GM21737 (cell line): ENCODE measurements around the gene KCNQ1.

Experiments
- ATAC-seq: cut with Tn5 transposase; IDR thresholded peaks from one replicate; pipeline ENCODE4 v1.9.1; 2021; ENCODE audit warnings: mild to moderate bottlenecking, moderate library complexity; ENCODE audit not compliant: unreplicated experiment

The KCNQ1 gene

DNA sequence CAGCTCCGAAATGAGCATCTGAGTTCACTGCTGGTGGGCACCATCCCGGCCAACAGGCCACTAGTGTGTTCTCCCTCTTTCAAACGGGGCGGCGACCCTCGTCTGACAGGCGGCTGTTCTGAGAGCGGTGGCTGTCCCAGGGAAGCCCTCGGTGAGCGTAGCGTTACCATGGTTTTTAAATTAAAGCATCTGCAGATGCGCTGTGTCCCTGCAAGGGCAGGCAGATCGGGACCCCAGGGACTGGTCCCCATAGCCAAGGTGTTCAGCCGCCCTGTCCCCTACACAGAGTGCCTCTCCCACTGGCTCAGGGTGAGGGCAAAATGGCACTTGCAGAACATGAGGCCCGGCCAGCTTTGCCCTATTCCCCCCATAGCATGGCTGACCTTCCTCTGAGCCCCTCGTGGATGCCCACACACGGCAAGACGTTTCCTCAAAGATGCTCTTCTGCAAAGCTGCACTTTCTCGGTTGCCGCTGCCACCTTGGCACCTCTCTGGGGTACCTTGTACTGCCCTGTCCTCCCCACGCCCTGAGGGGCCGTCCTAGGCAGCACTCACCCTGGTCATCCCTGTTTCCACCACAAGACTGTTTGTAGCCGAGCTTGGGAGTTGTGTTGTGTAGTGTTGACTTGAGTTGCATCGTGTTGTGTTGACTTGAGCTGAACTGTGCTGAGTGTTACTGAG is 306.9 kb downstream of the KCNQ1 start:
- no peak for ATAC-seq

- ATAC-seq = no peak
Observed at GRCh38 chr11:2752204-2752770, 307.5 kb downstream of the KCNQ1 start.

GRCh38 chr11:2752923-2753322 is 308.1 kb downstream of the KCNQ1 start:
- no peak for ATAC-seq

DNA sequence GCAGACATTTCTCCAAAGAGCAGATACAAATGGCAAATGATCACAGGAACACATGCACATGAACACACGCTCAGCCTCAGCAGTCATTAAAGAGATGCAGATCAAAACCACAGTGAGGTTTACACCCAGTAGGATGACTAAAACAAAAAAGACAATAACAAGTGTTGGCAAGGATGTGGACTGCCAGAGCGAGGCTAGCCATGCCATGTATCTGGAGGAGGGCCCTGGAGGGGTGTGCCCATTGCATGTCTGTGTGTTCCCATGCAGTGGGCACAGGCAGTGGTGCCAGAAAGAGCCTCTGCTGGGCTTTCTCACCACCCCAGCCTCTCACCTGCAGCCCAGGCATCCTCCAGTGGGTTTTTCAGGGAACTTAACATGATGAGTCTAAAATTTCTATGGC is 309.2 kb downstream of the KCNQ1 start:
- ATAC-seq = no peak

- ATAC-seq = no peak
Observed at GRCh38 chr11:2755071-2755470, 310.3 kb downstream of the KCNQ1 start.

- no peak for ATAC-seq
Observed at GRCh38 chr11:2758751-2759150, 313.9 kb downstream of the KCNQ1 start.

- no peak for ATAC-seq
Observed at GRCh38 chr11:2759228-2760195, 314.7 kb downstream of the KCNQ1 start.

DNA sequence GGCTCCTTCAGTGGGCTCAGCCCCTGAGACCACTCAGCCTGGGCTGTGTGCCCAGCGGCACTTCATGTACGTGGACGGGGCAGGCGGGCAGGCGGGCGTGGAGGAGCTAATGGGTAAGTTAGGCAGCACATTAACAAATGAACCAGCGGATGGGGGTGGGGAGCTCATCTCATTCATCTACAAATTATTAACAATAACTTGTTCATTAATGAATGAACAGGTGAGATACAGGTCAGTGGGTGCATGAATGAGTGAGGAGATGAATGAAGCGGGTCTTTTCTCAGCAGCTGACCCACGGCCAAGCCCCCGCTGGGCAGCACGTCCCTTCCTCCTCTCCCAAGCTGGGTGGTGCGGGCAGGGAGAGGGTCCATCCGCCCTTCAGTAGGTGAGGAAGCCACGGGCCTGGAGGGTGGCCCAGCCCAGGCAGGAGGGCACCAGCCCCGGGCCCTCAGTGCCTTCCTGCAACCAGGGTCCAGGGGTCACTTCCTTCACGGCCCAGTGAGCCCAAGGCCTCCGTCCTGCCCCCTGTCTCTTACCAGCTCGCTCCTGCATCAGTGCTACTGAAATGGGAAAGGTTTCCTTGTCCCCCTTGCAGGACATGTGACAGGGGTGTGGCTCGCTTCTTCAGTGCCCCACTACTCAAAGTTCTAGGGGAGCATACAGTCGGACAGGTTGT is 315.5 kb downstream of the KCNQ1 start:
- no peak for ATAC-seq

GRCh38 chr11:2761131-2762030 is 316.6 kb downstream of the KCNQ1 start:
- ATAC-seq = no peak

DNA sequence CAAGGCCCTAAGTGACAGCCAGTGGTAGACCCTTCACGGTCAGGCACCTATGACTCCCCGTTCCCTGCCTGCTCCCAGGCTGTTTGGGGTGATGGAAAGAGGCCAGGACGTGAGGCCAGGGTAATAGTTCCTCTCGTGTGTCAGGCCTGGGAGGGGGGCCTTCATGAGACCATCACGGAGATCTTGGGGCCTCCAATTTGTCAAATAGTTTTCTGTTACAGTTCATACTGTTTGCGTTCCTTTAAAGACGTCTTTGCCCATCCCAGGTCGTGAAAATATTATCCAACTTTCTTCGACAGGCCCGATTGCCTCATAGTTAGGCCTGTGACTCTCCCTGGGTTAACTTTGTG is 317.2 kb downstream of the KCNQ1 start:
- no peak for ATAC-seq

DNA sequence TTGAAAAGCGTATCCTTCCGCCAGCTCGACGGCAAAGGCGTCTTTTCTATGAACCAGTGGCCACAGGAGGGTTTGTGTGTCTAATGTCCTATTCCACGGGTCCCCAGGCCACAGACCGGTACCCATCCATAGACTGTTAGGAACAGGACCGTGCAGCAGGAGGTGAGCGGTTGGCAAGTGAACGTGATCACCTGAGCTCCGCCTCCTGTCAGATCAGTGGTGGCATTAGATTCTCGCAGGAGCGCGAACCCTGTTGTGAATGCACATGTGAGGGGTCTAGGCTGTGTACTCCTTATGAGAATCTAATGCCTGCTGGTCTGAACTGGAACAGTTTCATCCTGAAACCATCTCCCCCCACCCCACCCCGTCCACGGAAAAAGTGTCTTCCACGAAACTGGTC is 317.6 kb downstream of the KCNQ1 start:
- no peak for ATAC-seq

DNA sequence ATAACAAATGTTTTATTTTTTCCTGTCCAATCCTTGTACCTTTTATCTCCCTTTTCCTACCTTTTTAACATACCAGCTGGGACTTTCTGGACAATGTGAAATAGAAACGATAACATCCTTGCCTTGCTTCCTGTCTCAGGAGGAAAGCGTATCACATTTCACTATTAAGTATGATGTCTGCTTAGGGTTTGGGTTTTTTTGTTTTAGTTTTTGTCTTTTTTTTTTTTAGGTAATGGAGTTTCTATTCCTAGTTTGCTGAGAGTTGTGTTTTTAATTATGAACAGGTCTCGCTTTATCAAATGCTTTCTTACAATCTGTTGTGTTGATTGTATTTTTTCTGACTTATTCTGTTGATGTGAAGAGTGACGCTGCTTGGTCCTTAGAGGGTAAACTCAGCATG is 319.2 kb downstream of the KCNQ1 start:
- ATAC-seq = no peak

DNA sequence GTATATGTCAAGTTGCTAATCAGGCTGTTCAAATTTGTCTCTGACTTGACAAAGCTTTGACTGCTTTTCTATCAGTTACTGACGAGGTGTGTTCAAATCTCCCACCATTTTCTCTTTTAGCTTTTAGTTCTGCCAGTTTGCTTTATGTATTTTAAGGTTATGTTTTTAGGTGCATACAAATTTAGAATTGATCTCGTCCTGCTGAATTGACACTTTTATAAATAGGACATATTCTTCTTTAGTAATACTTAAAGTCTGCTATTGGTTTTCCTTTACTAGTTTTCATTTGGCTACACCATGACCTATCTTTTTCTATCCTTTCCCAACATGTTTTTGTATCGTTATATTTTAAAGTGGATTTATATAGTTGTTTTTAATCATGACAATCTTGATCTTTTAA is 320.7 kb downstream of the KCNQ1 start:
- ATAC-seq = no peak

DNA sequence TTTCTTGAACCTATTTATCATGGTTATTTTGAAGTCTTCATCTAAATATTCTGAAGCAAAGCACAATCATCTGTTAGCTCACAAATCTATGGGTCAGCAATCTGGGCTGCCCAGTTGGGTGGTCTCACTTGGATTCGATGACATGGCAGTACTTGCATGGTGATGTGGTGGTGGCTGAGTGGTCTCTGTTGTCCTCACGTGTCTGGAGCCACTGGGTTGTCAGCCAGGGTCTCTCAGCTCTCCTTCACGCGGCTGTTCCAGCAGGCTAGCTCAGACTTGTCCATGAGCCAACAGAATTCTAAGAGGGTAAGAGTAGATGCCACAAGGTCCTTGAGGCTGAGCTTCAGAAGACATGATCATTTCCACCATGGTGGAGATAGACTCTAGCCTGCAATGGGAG is 321.4 kb downstream of the KCNQ1 start:
- no peak for ATAC-seq

- ATAC-seq = no peak
Observed at GRCh38 chr11:2767071-2767470, 322.3 kb downstream of the KCNQ1 start.

DNA sequence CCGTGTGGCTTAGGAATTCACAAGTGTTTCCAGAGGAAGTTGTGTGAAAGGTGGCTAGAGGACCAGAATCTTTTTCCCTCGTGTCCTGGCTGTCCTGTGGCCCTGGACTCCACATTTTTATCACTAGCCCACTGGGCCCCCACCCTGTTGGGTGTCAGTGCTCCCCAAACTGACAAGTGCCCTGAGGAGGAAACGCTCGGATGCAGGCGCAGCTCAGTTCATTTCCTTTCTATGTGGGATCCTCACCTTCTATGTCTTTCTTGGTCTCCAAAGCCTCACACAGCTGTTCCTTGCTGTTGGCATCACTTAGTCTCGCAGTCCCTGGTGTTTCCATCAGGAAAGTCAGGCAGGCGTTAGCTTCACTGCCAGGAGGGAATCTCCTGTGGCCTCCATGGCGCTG is 323.0 kb downstream of the KCNQ1 start:
- no peak for ATAC-seq

DNA sequence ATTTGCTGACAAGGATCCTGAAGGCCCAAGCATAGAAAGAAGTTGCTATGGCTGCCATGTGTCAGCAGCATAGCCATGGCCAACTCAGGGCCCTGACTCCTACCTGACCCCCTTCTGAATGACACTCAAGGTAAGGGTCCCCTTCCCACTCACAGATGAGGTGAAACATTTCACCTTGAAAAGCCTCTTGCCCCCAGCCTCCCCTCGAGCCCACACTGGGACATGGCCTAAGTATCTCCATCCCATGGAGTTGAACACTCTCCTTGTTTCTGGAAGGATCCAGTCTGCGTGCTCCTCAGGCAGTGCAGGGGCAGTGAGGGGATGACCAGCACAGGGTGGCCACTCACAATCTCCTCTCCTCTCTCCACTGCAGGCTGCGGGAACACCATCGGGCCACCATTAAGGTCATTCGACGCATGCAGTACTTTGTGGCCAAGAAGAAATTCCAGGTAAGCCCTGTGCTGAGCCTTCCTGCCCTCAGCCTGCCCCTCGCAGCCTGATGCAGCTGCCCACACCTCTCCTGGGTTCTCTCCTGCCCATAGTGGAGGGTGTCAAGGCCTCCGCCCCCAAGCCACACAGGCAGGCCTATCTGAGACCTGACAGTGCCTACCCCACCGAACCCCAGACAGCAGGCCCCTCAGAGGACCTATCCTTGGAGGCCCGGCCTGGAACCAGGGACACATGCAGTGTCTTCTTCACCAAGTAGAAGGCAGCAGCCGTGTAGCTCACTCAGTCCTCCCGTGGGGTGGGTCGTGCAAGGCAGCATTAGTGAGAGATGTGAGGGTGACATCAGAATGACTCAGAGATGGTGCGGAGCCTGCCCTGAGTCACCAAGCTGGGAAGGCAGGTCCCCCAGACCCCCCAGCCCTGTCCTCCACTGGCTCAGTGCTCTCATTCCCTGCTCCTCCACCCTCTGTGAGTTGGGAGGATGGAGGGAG is 323.9 kb downstream of the KCNQ1 start:
- ATAC-seq = no peak

DNA sequence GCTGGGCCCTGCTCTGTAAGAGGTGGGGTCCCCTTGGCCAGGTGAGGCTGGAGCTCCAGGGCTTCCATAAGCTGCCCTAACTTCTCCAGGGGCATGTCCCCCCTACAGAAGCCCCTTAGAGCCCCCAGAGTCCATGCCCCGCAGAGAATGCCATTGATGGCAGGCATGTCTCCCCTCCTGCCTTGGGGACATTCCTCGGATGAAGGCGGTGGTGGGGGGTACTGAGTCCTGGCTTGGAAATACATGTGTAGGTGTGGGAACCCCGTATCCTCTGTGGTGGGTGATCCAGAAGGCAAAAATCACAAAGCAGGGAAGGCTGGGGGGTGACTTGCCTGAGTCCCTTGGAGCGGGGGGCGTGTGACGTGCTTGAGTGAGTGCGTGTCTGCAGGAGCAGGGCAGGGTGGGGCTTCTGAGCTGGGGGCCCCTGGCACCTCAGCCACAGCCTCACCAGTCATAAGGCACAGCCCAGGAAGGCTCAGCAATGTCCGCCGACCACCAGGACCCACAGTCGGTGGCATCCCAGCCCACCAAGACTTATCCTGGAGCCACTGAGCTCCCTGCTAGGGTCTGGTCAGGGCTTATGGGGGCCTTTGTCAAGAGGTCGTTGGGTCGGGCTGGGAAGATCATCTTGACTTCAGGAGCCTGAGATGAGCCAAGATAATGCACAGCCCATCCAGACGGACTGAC is 324.7 kb downstream of the KCNQ1 start:
- ATAC-seq = no peak
